Naive thymus-derived CD4-positive, alpha-beta T cell (primary cell): ENCODE data around the gene KCNH4. TPM values are rescaled to one million over a fixed set of nuclear protein-coding genes. Genes with fewer than 3 reads are reported as not detected.

Experiments used
- ATAC-seq: fragments of 150-1000 bp; cut with Tn5 transposase; 2 replicates; pipeline ENCODE4 v1.10.0; 2021; ENCODE audit warnings: mild to moderate bottlenecking, moderate library complexity
- CTCF ChIA-PET: fragments of 350-600 bp; sonication (Branson Sonifier 250); formaldehyde crosslinking; loops from one replicate; lab custom pipeline; 2021; ENCODE audit warnings: antibody characterized with exemption; lab: Charles Lee
- POLR2A ChIA-PET: fragments of 350-600 bp; sonication (Branson Sonifier 250); formaldehyde crosslinking; loops from one replicate; lab custom pipeline; 2021; ENCODE audit warnings: antibody characterized with exemption, inconsistent platforms; lab: Charles Lee
- DNase-seq, 9 donors: peaks; one replicate each; pipeline versions ENCODE4 v3.0.0 to v3.0.0-alpha.2; 2020 to 2022; ENCODE audit warnings: mixed read lengths in 1 of 9
- H3K27ac ChIP-seq: one replicate; pipeline ENCODE4 v1.7.0; 2013; ENCODE audit warnings: mild to moderate bottlenecking, low read depth, low read length, moderate library complexity
- H3K27me3 ChIP-seq, 2 donors: one replicate each; pipeline ENCODE4 v1.7.0; 2013; ENCODE audit warnings: low read length in 2 of 2, mild to moderate bottlenecking in 2 of 2, moderate library complexity in 2 of 2; ENCODE audit not compliant: control insufficient read depth in 2 of 2, insufficient read depth in 2 of 2
- H3K36me3 ChIP-seq, 3 experiments: 1 replicate in 2 of 3; 2 replicates in 1 of 3; pipeline ENCODE4 v1.7.0; 2013; ENCODE audit warnings: low read length in 3 of 3, mild to moderate bottlenecking in 3 of 3, moderate library complexity in 1 of 3; ENCODE audit not compliant: insufficient read depth in 3 of 3, control insufficient read depth in 2 of 3
- H3K4me1 ChIP-seq, 2 donors: one replicate each; pipeline ENCODE4 v1.7.0; 2013; ENCODE audit warnings: low read length in 2 of 2, mild to moderate bottlenecking in 2 of 2, moderate library complexity in 1 of 2; ENCODE audit not compliant: control insufficient read depth in 2 of 2, insufficient read depth in 2 of 2
- H3K4me3 ChIP-seq: 2 replicates; pipeline ENCODE4 v1.7.0; 2013; ENCODE audit warnings: mild to moderate bottlenecking, low read length
- H3K9me3 ChIP-seq, 3 experiments: 1 replicate in 2 of 3; 2 replicates in 1 of 3; pipeline ENCODE4 v1.7.0; 2013; ENCODE audit warnings: low read length in 3 of 3; ENCODE audit not compliant: control insufficient read depth in 2 of 3
- H3K27ac Mint-ChIP-seq, 9 donors: one replicate each; pipeline ENCODE4 v1.8.0; 2020 to 2022; ENCODE audit warnings: mixed read lengths in 9 of 9, mild to moderate bottlenecking in 8 of 9, moderate library complexity in 5 of 9, inconsistent platforms in 2 of 9
- H3K27me3 Mint-ChIP-seq, 5 donors: one replicate each; pipeline ENCODE4 v1.8.0; 2021 to 2022; ENCODE audit warnings: mixed read lengths in 5 of 5, mild to moderate bottlenecking in 1 of 5
- H3K36me3 Mint-ChIP-seq, 5 donors: one replicate each; pipeline ENCODE4 v1.8.0; 2020 to 2022; ENCODE audit warnings: mixed read lengths in 5 of 5, mild to moderate bottlenecking in 3 of 5, inconsistent platforms in 1 of 5
- H3K4me1 Mint-ChIP-seq, 7 donors: one replicate each; pipeline ENCODE4 v1.8.0; 2020 to 2022; ENCODE audit warnings: mixed read lengths in 7 of 7, mild to moderate bottlenecking in 3 of 7, inconsistent platforms in 1 of 7
- H3K4me3 Mint-ChIP-seq, 10 donors: one replicate each; pipeline ENCODE4 v1.8.0; 2020 to 2022; ENCODE audit warnings: mild to moderate bottlenecking in 10 of 10, mixed read lengths in 10 of 10, moderate library complexity in 6 of 10, inconsistent platforms in 2 of 10
- H3K9me3 Mint-ChIP-seq, 11 donors: one replicate each; pipeline ENCODE4 v1.8.0; 2020 to 2022; ENCODE audit warnings: mixed read lengths in 11 of 11, mild to moderate bottlenecking in 4 of 11, inconsistent platforms in 1 of 11, moderate library complexity in 1 of 11
- intact Hi-C, 2 donors: fragments of 100-400 bp; cut with micrococcal nuclease; formaldehyde crosslinking; loops; one replicate each; pipeline ENCODE4 v1.15.1; 2023
- polyA plus RNA-seq, 2 donors: library from polyadenylated mRNA; unstranded; fragments of 300-500 nt; fragmentation: Illumina TruSeq; gene quantifications; one replicate each; pipeline ENCODE4 v1.2.3, GENCODE V29; 2021
- total RNA-seq, 6 experiments: library from RNA in 5 of 6; stranded (reverse) in 5 of 6; gene quantifications; 1 replicate in 5 of 6; 2 replicates in 1 of 6; pipeline ENCODE4 v1.2.3 and lab custom pipeline; 2021 to 2026

Gene KCNH4
- total and polyA plus RNA-seq, 7 experiments from 2014 or later = 0.07 to 0.24 (median 0.14) TPM; not detected in 3

GRCh38 chr17:42166196-42166763 is 14.7 kb downstream of the KCNH4 start:
- DNase-seq (no peak), ATAC-seq (no peak)
- no peaks in the 10 kb centered on the region for H3K36me3 ChIP-seq
- H3K27ac Mint-ChIP-seq = peak overlapping the region in 1 of 9 donors; percentile 48
- no peak overlapping the region for H3K27ac ChIP-seq
- no peaks in the 10 kb centered on the region for H3K4me1 ChIP-seq
- H3K4me3 Mint-ChIP-seq = no peak overlapping the region
- H3K27me3 Mint-ChIP-seq = peaks cover 0 to 6% (median 0%) of the 10 kb centered on the region in 5 donors
- intact Hi-C loops = no loop called here
- CTCF ChIA-PET = no interaction called here
- peaks cover 0 to 4% (median 0%) of the 10 kb centered on the region in 11 donors for H3K9me3 Mint-ChIP-seq
- no peaks in the 10 kb centered on the region for H3K9me3 ChIP-seq
- peaks cover 0 to 12% (median 0%) of the 10 kb centered on the region in 7 donors for H3K4me1 Mint-ChIP-seq
- no peaks in the 10 kb centered on the region for H3K36me3 Mint-ChIP-seq
- no peak overlapping the region for H3K4me3 ChIP-seq
- no peaks in the 10 kb centered on the region for H3K27me3 ChIP-seq
- POLR2A ChIA-PET = interaction anchor here (0.6 kb wide), 2 partner anchors 30 to 75 kb away, joined by 3 to 6 read pairs; no protein-coding TSS in a partner anchor

DNA sequence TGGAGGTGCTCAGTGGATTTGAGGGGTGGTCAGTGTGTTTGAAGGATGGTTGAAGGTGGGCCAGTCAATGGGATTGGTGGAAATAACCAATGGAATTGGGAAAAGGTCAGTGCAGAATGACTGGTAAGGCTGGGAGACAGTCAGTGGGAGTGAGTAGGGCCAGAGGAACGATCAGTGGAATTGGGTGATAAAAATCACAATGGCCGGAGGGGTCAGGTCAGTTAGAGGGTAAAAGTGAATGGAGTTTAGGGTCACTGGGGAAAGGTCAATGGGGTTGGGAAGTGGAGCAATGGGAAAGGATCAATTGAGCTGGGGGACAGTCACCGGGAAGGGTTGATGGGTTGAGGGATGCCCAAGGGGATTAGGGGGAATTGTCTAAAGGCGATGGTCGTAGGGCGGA is 15.2 kb downstream of the KCNH4 start:
- Mint-ChIP-seq H3K4me3 (no peak overlapping the region), H3K27ac (peak overlapping the region in 1 of 9 donors; percentile 48), H3K4me1 (peaks cover 0 to 12% (median 0%) of the 10 kb centered on the region in 7 donors), H3K36me3 (no peaks in the 10 kb centered on the region), H3K9me3 (peaks cover 0 to 4% (median 0%) of the 10 kb centered on the region in 11 donors), H3K27me3 (peaks cover 0 to 4% (median 0%) of the 10 kb centered on the region in 5 donors)
- ATAC-seq (no peak), DNase-seq (no peak)
- CTCF ChIA-PET = no interaction called here
- H3K27ac ChIP-seq = no peak overlapping the region
- H3K4me3 ChIP-seq = no peak overlapping the region
- no peaks in the 10 kb centered on the region for H3K36me3 ChIP-seq
- POLR2A ChIA-PET = interaction anchor here (0.6 kb wide), 2 partner anchors 31 to 75 kb away, joined by 3 to 6 read pairs; no protein-coding TSS in a partner anchor
- no peaks in the 10 kb centered on the region for H3K27me3 ChIP-seq
- no peaks in the 10 kb centered on the region for H3K4me1 ChIP-seq
- H3K9me3 ChIP-seq = no peaks in the 10 kb centered on the region
- intact Hi-C loops = no loop called here

DNA sequence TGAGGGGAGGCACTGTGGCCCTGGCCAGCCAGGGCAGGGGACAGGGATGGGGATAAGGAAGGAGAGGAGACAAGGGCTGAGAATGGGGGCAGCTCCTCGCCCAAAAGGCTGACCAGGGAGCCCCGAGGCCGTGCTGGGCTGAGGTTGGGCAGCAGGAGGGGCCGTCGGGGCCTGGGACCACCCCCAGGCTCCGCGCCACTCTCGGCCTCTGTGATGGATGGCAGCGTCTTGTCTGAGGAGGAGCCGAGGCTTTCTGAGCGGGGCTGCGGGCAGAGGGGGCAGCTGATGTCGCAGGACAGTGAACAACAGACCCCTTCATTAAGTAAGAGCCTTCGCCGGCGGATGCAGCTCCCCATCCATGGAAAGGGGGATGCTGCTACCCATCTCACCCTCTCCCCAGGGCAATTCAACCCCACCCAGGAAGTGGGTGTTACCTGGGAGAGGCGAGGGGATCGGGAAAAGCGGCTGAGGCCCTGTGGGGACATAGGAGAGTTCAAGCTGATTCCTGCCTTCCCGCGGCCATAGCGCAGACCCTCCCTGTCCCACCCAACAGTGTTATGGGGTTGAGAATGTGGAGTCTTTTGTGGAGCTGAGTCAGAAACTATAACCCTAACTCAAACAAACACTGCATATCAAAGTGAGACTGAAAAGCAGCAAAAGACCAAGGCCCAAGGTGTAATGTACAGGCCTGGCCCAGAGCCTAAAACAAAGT is 17.1 kb downstream of the KCNH4 start:
- intact Hi-C loops = no loop called here
- Mint-ChIP-seq H3K36me3 (no peaks in the 10 kb centered on the region), H3K9me3 (peaks cover 0 to 4% (median 0%) of the 10 kb centered on the region in 11 donors), H3K27me3 (no peaks in the 10 kb centered on the region), H3K27ac (no peak overlapping the region), H3K4me3 (no peak overlapping the region), H3K4me1 (peaks cover 0 to 8% (median 0%) of the 10 kb centered on the region in 7 donors)
- Histone ChIP-seq H3K27ac (no peak overlapping the region), H3K4me1 (no peaks in the 10 kb centered on the region), H3K9me3 (no peaks in the 10 kb centered on the region), H3K27me3 (no peaks in the 10 kb centered on the region), H3K36me3 (no peaks in the 10 kb centered on the region), H3K4me3 (no peak overlapping the region)
- CTCF ChIA-PET = interaction anchor here (0.6 to 1.5 kb wide), 2 partner anchors 58 to 91 kb away, joined by 5 to 6 read pairs; no protein-coding TSS in a partner anchor
- POLR2A ChIA-PET = interaction anchor here (0.6 kb wide), 1 partner anchor 596 kb away, joined by 3 read pairs; no protein-coding TSS in a partner anchor
- ATAC-seq (no peak), DNase-seq (no peak)

- Mint-ChIP-seq H3K4me1 (peaks cover 0 to 8% (median 0%) of the 10 kb centered on the region in 7 donors), H3K27ac (no peak overlapping the region), H3K9me3 (peaks cover 0 to 4% (median 0%) of the 10 kb centered on the region in 11 donors), H3K27me3 (no peaks in the 10 kb centered on the region), H3K36me3 (no peaks in the 10 kb centered on the region), H3K4me3 (no peak overlapping the region)
- Histone ChIP-seq H3K27ac (no peak overlapping the region), H3K4me3 (no peak overlapping the region), H3K36me3 (no peaks in the 10 kb centered on the region), H3K4me1 (no peaks in the 10 kb centered on the region), H3K27me3 (no peaks in the 10 kb centered on the region), H3K9me3 (no peaks in the 10 kb centered on the region)
- intact Hi-C loops = no loop called here
- ChIA-PET POLR2A (interaction anchor here (0.6 kb wide), 1 partner anchor 597 kb away, joined by 3 read pairs; no protein-coding TSS in a partner anchor), CTCF (interaction anchor here (0.6 to 1.5 kb wide), 3 partner anchors 45 to 91 kb away, joined by 3 to 6 read pairs (median 5); no protein-coding TSS in a partner anchor)
- DNase-seq = peak in 2 of 9 donors; percentile 25 to 68
- no peak for ATAC-seq
Observed at GRCh38 chr17:42163113-42163512, 17.8 kb downstream of the KCNH4 start.

DNA sequence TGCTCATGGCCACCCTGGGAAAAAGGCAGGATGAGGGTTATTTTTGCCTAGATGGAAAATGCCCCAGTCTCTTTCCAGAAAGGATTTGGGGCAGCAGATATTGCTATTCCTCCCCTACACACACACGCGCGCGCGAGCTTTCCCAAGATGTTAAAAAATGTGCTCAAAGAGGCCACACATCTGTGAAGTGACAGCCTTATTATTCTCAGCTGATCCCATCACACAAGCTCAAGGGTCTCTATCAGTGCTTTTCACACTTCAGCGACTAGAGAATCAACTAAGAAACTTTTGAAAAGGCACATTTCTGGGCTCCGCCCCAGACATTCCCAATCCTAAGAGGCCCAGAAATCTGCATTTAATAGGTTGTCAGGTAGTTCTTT is 20.4 kb downstream of the KCNH4 start:
- H3K4me3 Mint-ChIP-seq = no peak overlapping the region
- no peaks in the 10 kb centered on the region for H3K27me3 Mint-ChIP-seq
- no peak overlapping the region for H3K27ac Mint-ChIP-seq
- H3K4me1 Mint-ChIP-seq = peaks cover 0 to 8% (median 4%) of the 10 kb centered on the region in 7 donors
- H3K36me3 Mint-ChIP-seq = no peaks in the 10 kb centered on the region
- H3K4me1 ChIP-seq = peaks cover 0 to 2% of the 10 kb centered on the region in 2 donors
- DNase-seq (no peak), ATAC-seq (no peak)
- no peaks in the 10 kb centered on the region for H3K27me3 ChIP-seq
- CTCF ChIA-PET = no interaction called here
- H3K27ac ChIP-seq = no peak overlapping the region
- no peaks in the 10 kb centered on the region for H3K36me3 ChIP-seq
- H3K9me3 Mint-ChIP-seq = peaks cover 0 to 4% (median 0%) of the 10 kb centered on the region in 11 donors
- H3K4me3 ChIP-seq = no peak overlapping the region
- no peaks in the 10 kb centered on the region for H3K9me3 ChIP-seq
- POLR2A ChIA-PET = no interaction called here
- intact Hi-C loops = no loop called here

DNA sequence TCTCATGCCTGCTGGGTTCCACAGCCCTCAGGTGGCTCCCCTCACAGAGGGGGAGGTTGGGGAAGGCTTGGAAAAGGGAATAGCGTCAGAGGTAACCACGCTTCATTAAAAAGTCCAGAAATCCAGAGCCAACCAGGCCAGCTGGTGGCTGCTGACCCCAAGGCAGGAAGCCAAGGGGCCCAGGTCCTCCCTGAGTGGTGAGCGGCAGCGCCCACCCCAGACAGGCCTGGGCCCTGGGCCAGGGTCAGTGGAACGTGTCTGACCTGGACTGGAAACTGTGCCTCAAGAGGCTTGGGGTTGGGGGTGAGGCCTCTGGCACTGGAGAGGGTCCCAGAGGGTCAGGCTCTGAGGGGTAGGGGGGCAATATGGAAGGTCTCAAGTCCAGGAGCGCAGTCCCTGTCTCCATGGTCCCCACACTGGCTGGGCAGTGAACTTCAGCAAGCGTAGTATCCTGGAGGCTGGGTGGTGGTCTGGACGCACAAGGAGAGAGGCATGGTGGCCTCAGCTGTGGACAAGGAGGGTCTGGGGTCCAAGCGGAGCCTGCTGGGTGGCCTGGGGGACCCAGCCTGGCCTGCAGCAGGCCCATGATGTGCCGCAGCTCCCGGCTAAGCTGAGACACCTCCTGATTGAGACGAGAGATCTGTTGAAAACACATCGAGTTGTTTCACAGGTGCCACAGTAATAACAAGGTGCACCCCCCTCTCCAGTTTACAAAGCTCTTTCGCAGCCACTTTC is 21.0 kb downstream of the KCNH4 start:
- H3K4me1 Mint-ChIP-seq = peaks cover 0 to 8% (median 5%) of the 10 kb centered on the region in 7 donors

More for the DNA sequence above, 21.0 kb downstream of the KCNH4 start:
- no peaks in the 10 kb centered on the region for H3K9me3 ChIP-seq
- Mint-ChIP-seq H3K27ac (no peak overlapping the region), H3K9me3 (peaks cover 0 to 4% (median 0%) of the 10 kb centered on the region in 11 donors), H3K27me3 (no peaks in the 10 kb centered on the region), H3K36me3 (no peaks in the 10 kb centered on the region), H3K4me3 (no peak overlapping the region)
- peaks cover 0 to 5% of the 10 kb centered on the region in 2 donors for H3K4me1 ChIP-seq
- DNase-seq = no peak
- CTCF ChIA-PET = no interaction called here
- ATAC-seq = no peak
- H3K27me3 ChIP-seq = no peaks in the 10 kb centered on the region
- POLR2A ChIA-PET = no interaction called here
- H3K36me3 ChIP-seq = no peaks in the 10 kb centered on the region
- intact Hi-C loops = no loop called here
- no peak overlapping the region for H3K4me3 ChIP-seq
- no peak overlapping the region for H3K27ac ChIP-seq
